Measurements from ENCODE around the gene MAPK9.
"Not testable (repeated sequence)": the region's sequence is repeated elsewhere in the genome, so short reads cannot be mapped to it uniquely, and the experiment has no call there.

GRCh38 chr5:180299014-180299413 lies 7.1 kb upstream of the MAPK9 start:
- TF ChIP-seq CTCF, POLR2A (IDR thresholded peaks at IDR 0.05): not testable (repeated sequence)
